ENCODE results near the gene PRKAG2. TPM values are rescaled to one million over a fixed set of nuclear protein-coding genes. Genes with fewer than 3 reads are reported as not detected.

The PRKAG2 gene
- total RNA-seq, 2 experiments from 2014 or later: 39.3 to 42.3 TPM

GRCh38 chr7:151742713-151743480 is 134.0 kb downstream of the PRKAG2 start:
- POLR2A ChIA-PET: no interaction called here
- Mint-ChIP-seq H3K36me3 (ENCODE audit: low read depth) (peaks cover 6% of the 10 kb centered on the region), H3K27ac (no peak overlapping the region), H3K9me3 (no peaks in the 10 kb centered on the region), H3K27me3 (no peaks in the 10 kb centered on the region), H3K4me1 (ENCODE audit: low read depth) (peaks cover 12% of the 10 kb centered on the region), H3K4me3 (no peak overlapping the region)
- H3K36me3 ChIP-seq (ENCODE audit: insufficient read depth, low read length): peaks cover 3% of the 10 kb centered on the region
- ATAC-seq (ENCODE audit: poor library complexity): no peak
- CTCF ChIA-PET: no interaction called here
- no peak for TF ChIP-seq CTCF (IDR thresholded peaks at IDR 0.05)
- intact Hi-C loops (cut with DNase I, micrococcal nuclease): no loop called here
- no peak overlapping the region for H3K4me3 ChIP-seq (ENCODE audit: low read length)
- H3K27ac ChIP-seq (ENCODE audit: low read depth in 1 of 2, low read length in 2 of 2): no peak overlapping the region
- DNase-seq: peak in 2 of 14 experiments; percentile 42 to 54
- H3K9me3 ChIP-seq (ENCODE audit: control insufficient read depth in 1 of 2, insufficient read depth in 1 of 2, low read length in 2 of 2): no peaks in the 10 kb centered on the region
- peaks cover 6% of the 10 kb centered on the region for H3K4me1 ChIP-seq (ENCODE audit: insufficient read depth, low read length)
- no peaks in the 10 kb centered on the region for H3K27me3 ChIP-seq (ENCODE audit: control insufficient read depth in 1 of 2, insufficient read depth in 2 of 2, low read length in 2 of 2)

- ChIA-PET CTCF (no interaction called here), POLR2A (interaction anchor here (0.6 kb wide), 1 partner anchor 16 kb away, joined by 3 read pairs; no protein-coding TSS in a partner anchor)
- no peak overlapping the region for H3K27ac ChIP-seq (ENCODE audit: low read depth in 1 of 2, low read length in 2 of 2)
- no peak for ATAC-seq (ENCODE audit: poor library complexity)
- intact Hi-C loops (cut with DNase I, micrococcal nuclease): no loop called here
- Mint-ChIP-seq H3K4me1 (ENCODE audit: low read depth) (peaks cover 12% of the 10 kb centered on the region), H3K9me3 (no peaks in the 10 kb centered on the region), H3K27me3 (no peaks in the 10 kb centered on the region), H3K4me3 (no peak overlapping the region), H3K27ac (no peak overlapping the region), H3K36me3 (ENCODE audit: low read depth) (peaks cover 6% of the 10 kb centered on the region)
- no peaks in the 10 kb centered on the region for H3K9me3 ChIP-seq (ENCODE audit: control insufficient read depth in 1 of 2, insufficient read depth in 1 of 2, low read length in 2 of 2)
- no peaks in the 10 kb centered on the region for H3K27me3 ChIP-seq (ENCODE audit: control insufficient read depth in 1 of 2, insufficient read depth in 2 of 2, low read length in 2 of 2)
- DNase-seq: no peak
- no peak for TF ChIP-seq CTCF (IDR thresholded peaks at IDR 0.05)
- H3K36me3 ChIP-seq (ENCODE audit: insufficient read depth, low read length): peaks cover 3% of the 10 kb centered on the region
- no peak overlapping the region for H3K4me3 ChIP-seq (ENCODE audit: low read length)
- H3K4me1 ChIP-seq (ENCODE audit: insufficient read depth, low read length): peaks cover 6% of the 10 kb centered on the region
Measured at GRCh38 chr7:151741585-151741984, 135.3 kb downstream of the PRKAG2 start.

GRCh38 chr7:151740081-151740851 is 136.6 kb downstream of the PRKAG2 start:
- Mint-ChIP-seq H3K27ac (no peak overlapping the region), H3K4me1 (ENCODE audit: low read depth) (peaks cover 12% of the 10 kb centered on the region)

More at GRCh38 chr7:151740081-151740851, 136.6 kb downstream of the PRKAG2 start:
- Mint-ChIP-seq H3K9me3 (no peaks in the 10 kb centered on the region), H3K36me3 (ENCODE audit: low read depth) (peaks cover 6% of the 10 kb centered on the region), H3K4me3 (no peak overlapping the region), H3K27me3 (no peaks in the 10 kb centered on the region)
- no peak for TF ChIP-seq CTCF (IDR thresholded peaks at IDR 0.05)
- ATAC-seq (ENCODE audit: poor library complexity): no peak
- Histone ChIP-seq H3K27ac (ENCODE audit: low read depth in 1 of 2, low read length in 2 of 2) (no peak overlapping the region), H3K27me3 (ENCODE audit: control insufficient read depth in 1 of 2, insufficient read depth in 2 of 2, low read length in 2 of 2) (no peaks in the 10 kb centered on the region), H3K4me1 (ENCODE audit: insufficient read depth, low read length) (peaks cover 6% of the 10 kb centered on the region), H3K36me3 (ENCODE audit: insufficient read depth, low read length) (peaks cover 3% of the 10 kb centered on the region), H3K4me3 (ENCODE audit: low read length) (no peak overlapping the region), H3K9me3 (ENCODE audit: control insufficient read depth in 1 of 2, insufficient read depth in 1 of 2, low read length in 2 of 2) (no peaks in the 10 kb centered on the region)
- intact Hi-C loops (cut with DNase I, micrococcal nuclease): no loop called here
- ChIA-PET POLR2A (no interaction called here), CTCF (no interaction called here)
- DNase-seq: no peak
